ENCODE data around the gene FAM169A.
A peak's percentile ranks its signal among the peaks of the same experiment; 100 is the strongest.

FAM169A gene

GRCh38 chr5:74853256-74853655 is 12.9 kb downstream of the FAM169A start:
- ATAC-seq (ENCODE audit: low read depth) (0 out of 3 replicates have a peak, but pooled peaks have one; percentile 24), DNase-seq (ENCODE audit: low spot score) (no peak)
- Histone ChIP-seq H3K36me3 (ENCODE audit: low read depth) (no peaks in the 10 kb centered on the region), H3K4me3 (ENCODE audit: severe bottlenecking) (no peak overlapping the region), H3K27me3 (ENCODE audit: insufficient read depth, poor library complexity, severe bottlenecking) (no peaks in the 10 kb centered on the region), H3K4me1 (ENCODE audit: insufficient read depth, poor library complexity, severe bottlenecking) (peaks cover 14% of the 10 kb centered on the region), H3K9me3 (ENCODE audit: severe bottlenecking) (peaks cover 3% of the 10 kb centered on the region), H3K27ac (ENCODE audit: poor library complexity, severe bottlenecking) (no peak overlapping the region)
- no peak for TF ChIP-seq CTCF (IDR thresholded peaks at IDR 0.05; ENCODE audit: poor library complexity, severe bottlenecking)

- no peaks in the 10 kb centered on the region for H3K27me3 ChIP-seq (ENCODE audit: insufficient read depth, poor library complexity, severe bottlenecking)
- DNase-seq (ENCODE audit: low spot score) (no peak), ATAC-seq (ENCODE audit: low read depth) (peak; percentile 65)
- H3K36me3 ChIP-seq (ENCODE audit: low read depth): no peaks in the 10 kb centered on the region
- H3K4me1 ChIP-seq (ENCODE audit: insufficient read depth, poor library complexity, severe bottlenecking): peaks cover 14% of the 10 kb centered on the region
- no peak for TF ChIP-seq CTCF (IDR thresholded peaks at IDR 0.05; ENCODE audit: poor library complexity, severe bottlenecking)
- H3K4me3 ChIP-seq (ENCODE audit: severe bottlenecking): peak overlapping the region; percentile 16
- peak overlapping the region; percentile 29 for H3K27ac ChIP-seq (ENCODE audit: poor library complexity, severe bottlenecking)
- peaks cover 3% of the 10 kb centered on the region for H3K9me3 ChIP-seq (ENCODE audit: severe bottlenecking)
Observed at GRCh38 chr5:74851684-74852353, 14.4 kb downstream of the FAM169A start.

- H3K9me3 ChIP-seq (ENCODE audit: severe bottlenecking): no peaks in the 10 kb centered on the region
- no peak overlapping the region for H3K4me3 ChIP-seq (ENCODE audit: severe bottlenecking)
- peak overlapping the region; percentile 29 for H3K27ac ChIP-seq (ENCODE audit: poor library complexity, severe bottlenecking)
- peaks cover 14% of the 10 kb centered on the region for H3K4me1 ChIP-seq (ENCODE audit: insufficient read depth, poor library complexity, severe bottlenecking)
- DNase-seq (ENCODE audit: low spot score): no peak
- TF ChIP-seq CTCF (IDR thresholded peaks at IDR 0.05; ENCODE audit: poor library complexity, severe bottlenecking): no peak
- no peak for ATAC-seq (ENCODE audit: low read depth)
- no peaks in the 10 kb centered on the region for H3K36me3 ChIP-seq (ENCODE audit: low read depth)
- H3K27me3 ChIP-seq (ENCODE audit: insufficient read depth, poor library complexity, severe bottlenecking): no peaks in the 10 kb centered on the region
Observed at GRCh38 chr5:74850789-74851425, 15.3 kb downstream of the FAM169A start.

GRCh38 chr5:74850030-74850429 is 16.2 kb downstream of the FAM169A start:
- no peak for TF ChIP-seq CTCF (IDR thresholded peaks at IDR 0.05; ENCODE audit: poor library complexity, severe bottlenecking)

GRCh38 chr5:74848553-74849025 is 17.6 kb downstream of the FAM169A start:
- no peaks in the 10 kb centered on the region for H3K27me3 ChIP-seq (ENCODE audit: insufficient read depth, poor library complexity, severe bottlenecking)
- no peak overlapping the region for H3K4me3 ChIP-seq (ENCODE audit: severe bottlenecking)
- peaks cover 14% of the 10 kb centered on the region for H3K4me1 ChIP-seq (ENCODE audit: insufficient read depth, poor library complexity, severe bottlenecking)
- H3K36me3 ChIP-seq (ENCODE audit: low read depth): no peaks in the 10 kb centered on the region
- H3K27ac ChIP-seq (ENCODE audit: poor library complexity, severe bottlenecking): no peak overlapping the region
- H3K9me3 ChIP-seq (ENCODE audit: severe bottlenecking): no peaks in the 10 kb centered on the region
- no peak for DNase-seq (ENCODE audit: low spot score)
- no peak for TF ChIP-seq CTCF (IDR thresholded peaks at IDR 0.05; ENCODE audit: poor library complexity, severe bottlenecking)
- no peak for ATAC-seq (ENCODE audit: low read depth)

More at GRCh38 chr5:74850030-74850429, 16.2 kb downstream of the FAM169A start:
- no peak for ATAC-seq (ENCODE audit: low read depth)
- H3K36me3 ChIP-seq (ENCODE audit: low read depth): no peaks in the 10 kb centered on the region
- no peak for DNase-seq (ENCODE audit: low spot score)
- no peak overlapping the region for H3K4me3 ChIP-seq (ENCODE audit: severe bottlenecking)
- no peak overlapping the region for H3K27ac ChIP-seq (ENCODE audit: poor library complexity, severe bottlenecking)
- peaks cover 14% of the 10 kb centered on the region for H3K4me1 ChIP-seq (ENCODE audit: insufficient read depth, poor library complexity, severe bottlenecking)
- H3K9me3 ChIP-seq (ENCODE audit: severe bottlenecking): no peaks in the 10 kb centered on the region
- H3K27me3 ChIP-seq (ENCODE audit: insufficient read depth, poor library complexity, severe bottlenecking): no peaks in the 10 kb centered on the region

Data from RWPE2 (cell line).